Measurements from ENCODE around the gene CPN2.

Gene CPN2

DNA sequence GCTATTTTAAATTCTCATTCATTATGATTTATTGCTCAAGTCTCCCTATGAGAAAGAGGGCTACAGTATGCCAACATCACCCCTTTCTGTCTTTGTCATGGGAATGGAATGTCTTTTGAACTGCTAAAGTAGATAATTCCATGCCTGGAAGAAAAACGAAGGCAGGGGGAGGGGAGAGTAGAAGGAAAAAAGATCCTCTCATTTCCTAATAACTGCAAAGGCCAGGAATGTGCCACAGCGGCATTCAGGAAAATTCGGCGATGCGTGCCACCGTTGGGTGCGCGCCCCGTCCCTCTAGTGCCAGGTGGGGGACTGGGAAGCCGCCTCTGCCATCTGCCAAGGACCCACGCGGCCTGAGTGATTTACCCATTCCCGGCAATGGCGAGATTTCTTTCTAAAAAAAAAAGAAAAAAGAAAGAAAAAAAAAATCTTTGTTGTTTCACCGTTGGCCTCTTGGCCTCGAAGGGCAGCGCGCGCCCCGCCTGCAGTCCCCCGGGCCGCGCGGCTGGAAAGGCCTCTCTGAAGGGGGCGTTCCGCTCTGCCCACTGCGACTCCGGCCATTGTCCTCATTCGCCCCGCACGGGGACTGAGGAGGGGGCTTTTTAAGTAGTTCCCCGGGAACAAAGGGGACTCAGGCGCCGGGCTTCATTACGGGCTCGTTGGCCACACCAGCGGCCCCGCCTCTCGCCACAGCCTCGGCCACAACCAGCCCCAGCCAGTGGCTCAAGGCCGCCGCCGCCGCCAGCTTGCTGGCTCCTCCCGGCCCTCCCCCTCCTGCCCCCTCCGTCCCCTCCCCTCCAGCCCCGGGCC, 54.5 kb downstream of the CPN2 start:
- Histone ChIP-seq H3K79me2 (ENCODE audit: insufficient read depth, low read length) (no peaks in the 10 kb centered on the region), H4K20me1 (ENCODE audit: insufficient read depth, low read length, poor library complexity, severe bottlenecking) (no peaks in the 10 kb centered on the region), H3K4me3 (ENCODE audit: low read length, poor library complexity, severe bottlenecking) (no peak overlapping the region), H2AFZ (ENCODE audit: low read length) (no peak overlapping the region), H3K9me3 (ENCODE audit: insufficient read depth, low read depth, low read length) (no peaks in the 10 kb centered on the region), H3K4me1 (ENCODE audit: insufficient read depth, low read length, poor library complexity, severe bottlenecking) (peaks cover 36% of the 10 kb centered on the region), H3F3A (ENCODE audit: low read depth) (peaks cover 5% of the 10 kb centered on the region; the same call in 1 of the 2 replicates), H3K4me2 (ENCODE audit: low read depth, low read length, poor library complexity, severe bottlenecking) (no peak overlapping the region), H3K9ac (ENCODE audit: low read depth, low read length, poor library complexity, severe bottlenecking) (no peak overlapping the region), H3K9me2 (replicated peaks; ENCODE audit: low read depth, low read length) (no peaks in the 10 kb centered on the region), H3K27me3 (ENCODE audit: insufficient read depth, low read length, poor library complexity, severe bottlenecking) (no peaks in the 10 kb centered on the region), H3K36me3 (ENCODE audit: insufficient read depth, low read length) (no peaks in the 10 kb centered on the region)
- TF ChIP-seq, protein P1, sequence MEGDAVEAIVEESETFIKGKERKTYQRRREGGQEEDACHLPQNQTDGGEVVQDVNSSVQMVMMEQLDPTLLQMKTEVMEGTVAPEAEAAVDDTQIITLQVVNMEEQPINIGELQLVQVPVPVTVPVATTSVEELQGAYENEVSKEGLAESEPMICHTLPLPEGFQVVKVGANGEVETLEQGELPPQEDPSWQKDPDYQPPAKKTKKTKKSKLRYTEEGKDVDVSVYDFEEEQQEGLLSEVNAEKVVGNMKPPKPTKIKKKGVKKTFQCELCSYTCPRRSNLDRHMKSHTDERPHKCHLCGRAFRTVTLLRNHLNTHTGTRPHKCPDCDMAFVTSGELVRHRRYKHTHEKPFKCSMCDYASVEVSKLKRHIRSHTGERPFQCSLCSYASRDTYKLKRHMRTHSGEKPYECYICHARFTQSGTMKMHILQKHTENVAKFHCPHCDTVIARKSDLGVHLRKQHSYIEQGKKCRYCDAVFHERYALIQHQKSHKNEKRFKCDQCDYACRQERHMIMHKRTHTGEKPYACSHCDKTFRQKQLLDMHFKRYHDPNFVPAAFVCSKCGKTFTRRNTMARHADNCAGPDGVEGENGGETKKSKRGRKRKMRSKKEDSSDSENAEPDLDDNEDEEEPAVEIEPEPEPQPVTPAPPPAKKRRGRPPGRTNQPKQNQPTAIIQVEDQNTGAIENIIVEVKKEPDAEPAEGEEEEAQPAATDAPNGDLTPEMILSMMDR (conservative IDR thresholded peaks at IDR 0.05; ENCODE audit: low read length): no peak
- TF ChIP-seq EZH2phosphoT487 (IDR thresholded peaks at IDR 0.05; ENCODE audit: borderline replicate concordance): no peak

DNA sequence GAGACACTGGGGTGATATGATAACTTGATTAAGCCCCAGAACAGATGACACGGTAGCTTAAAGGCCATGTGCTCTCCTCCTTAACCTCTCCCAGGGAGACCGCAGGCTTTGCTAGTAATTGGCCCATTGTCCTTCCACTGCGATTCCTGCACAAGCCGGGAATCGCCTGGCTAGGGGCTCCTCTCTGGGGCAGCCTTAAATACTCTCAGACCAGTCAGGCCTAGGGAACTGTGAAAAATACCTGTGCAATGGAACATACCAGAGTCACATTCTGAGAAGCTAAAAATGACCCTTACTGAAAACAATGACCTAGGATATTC, 56.3 kb downstream of the CPN2 start:
- Histone ChIP-seq H3K4me2 (ENCODE audit: low read depth, low read length, poor library complexity, severe bottlenecking) (no peak overlapping the region), H3K4me1 (ENCODE audit: insufficient read depth, low read length, poor library complexity, severe bottlenecking) (peaks cover 18% of the 10 kb centered on the region), H3K9ac (ENCODE audit: low read depth, low read length, poor library complexity, severe bottlenecking) (no peak overlapping the region), H4K20me1 (ENCODE audit: insufficient read depth, low read length, poor library complexity, severe bottlenecking) (no peaks in the 10 kb centered on the region), H3K79me2 (ENCODE audit: insufficient read depth, low read length) (no peaks in the 10 kb centered on the region), H3K4me3 (ENCODE audit: low read length, poor library complexity, severe bottlenecking) (no peak overlapping the region), H3K9me2 (replicated peaks; ENCODE audit: low read depth, low read length) (no peaks in the 10 kb centered on the region), H3K27me3 (ENCODE audit: insufficient read depth, low read length, poor library complexity, severe bottlenecking) (no peaks in the 10 kb centered on the region), H2AFZ (ENCODE audit: low read length) (no peak overlapping the region), H3F3A (ENCODE audit: low read depth) (no peaks in the 10 kb centered on the region), H3K9me3 (ENCODE audit: insufficient read depth, low read depth, low read length) (no peaks in the 10 kb centered on the region), H3K36me3 (ENCODE audit: insufficient read depth, low read length) (no peaks in the 10 kb centered on the region)
- TF ChIP-seq, protein P1 (conservative IDR thresholded peaks at IDR 0.05; ENCODE audit: low read length): no peak
- no peak for TF ChIP-seq EZH2phosphoT487 (IDR thresholded peaks at IDR 0.05; ENCODE audit: borderline replicate concordance)

DNA sequence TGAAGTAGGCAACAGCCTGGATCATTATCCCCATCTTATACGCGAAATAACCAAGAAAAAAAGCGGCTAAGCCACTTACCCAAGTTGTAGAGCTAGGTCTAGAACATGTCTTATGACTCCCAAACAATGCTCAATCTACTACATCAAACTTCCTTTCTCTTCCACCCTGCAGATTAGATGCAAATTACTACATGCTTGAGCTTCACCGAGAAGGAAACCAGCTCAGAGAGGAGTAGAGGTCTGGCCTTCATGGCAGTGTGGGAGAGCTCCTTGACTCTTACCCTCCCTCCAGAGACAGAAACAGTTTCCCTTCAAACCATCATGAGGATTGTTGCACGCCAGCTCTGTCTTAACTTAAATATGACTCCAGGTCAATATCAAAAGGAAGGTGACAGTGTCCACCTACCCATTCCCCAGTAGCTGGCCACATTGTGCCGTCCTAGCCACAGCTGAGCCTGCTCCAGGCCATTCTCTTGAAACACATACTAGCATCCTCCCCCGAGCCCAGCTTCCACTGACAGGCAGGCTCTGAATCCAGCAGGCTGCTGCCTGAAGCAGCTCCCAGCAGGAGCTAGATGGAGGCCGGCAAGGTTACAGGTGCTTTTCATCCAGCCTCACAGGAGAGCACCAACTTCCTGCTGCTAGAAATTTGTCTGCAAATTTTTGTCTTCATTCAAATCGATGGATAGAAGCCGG, 56.8 kb downstream of the CPN2 start:
- Histone ChIP-seq H2AFZ (ENCODE audit: low read length) (no peak overlapping the region), H3K27me3 (ENCODE audit: insufficient read depth, low read length, poor library complexity, severe bottlenecking) (no peaks in the 10 kb centered on the region), H4K20me1 (ENCODE audit: insufficient read depth, low read length, poor library complexity, severe bottlenecking) (no peaks in the 10 kb centered on the region), H3K9ac (ENCODE audit: low read depth, low read length, poor library complexity, severe bottlenecking) (no peak overlapping the region), H3K4me2 (ENCODE audit: low read depth, low read length, poor library complexity, severe bottlenecking) (no peak overlapping the region), H3F3A (ENCODE audit: low read depth) (no peaks in the 10 kb centered on the region), H3K79me2 (ENCODE audit: insufficient read depth, low read length) (no peaks in the 10 kb centered on the region), H3K4me1 (ENCODE audit: insufficient read depth, low read length, poor library complexity, severe bottlenecking) (peaks cover 17% of the 10 kb centered on the region), H3K9me2 (replicated peaks; ENCODE audit: low read depth, low read length) (no peaks in the 10 kb centered on the region), H3K9me3 (ENCODE audit: insufficient read depth, low read depth, low read length) (no peaks in the 10 kb centered on the region), H3K4me3 (ENCODE audit: low read length, poor library complexity, severe bottlenecking) (no peak overlapping the region), H3K36me3 (ENCODE audit: insufficient read depth, low read length) (no peaks in the 10 kb centered on the region)
- TF ChIP-seq, protein P1 (conservative IDR thresholded peaks at IDR 0.05; ENCODE audit: low read length): no peak
- TF ChIP-seq EZH2phosphoT487 (IDR thresholded peaks at IDR 0.05; ENCODE audit: borderline replicate concordance): no peak
